GM20000 (cell line): ENCODE results near the gene UBE3C.

Experiments used
- DNase-seq: peaks from one replicate; pipeline ENCODE4 v3.0.0; 2012; ENCODE audit warnings: low spot score
- TF ChIP-seq, protein P1 (sequence below): IDR thresholded peaks from 2 replicates; pipeline ENCODE4 v1.5.1; 2012; ENCODE audit warnings: mild to moderate bottlenecking, control low read depth; ENCODE audit errors: extremely low read depth, missing control alignments

UBE3C gene

DNA sequence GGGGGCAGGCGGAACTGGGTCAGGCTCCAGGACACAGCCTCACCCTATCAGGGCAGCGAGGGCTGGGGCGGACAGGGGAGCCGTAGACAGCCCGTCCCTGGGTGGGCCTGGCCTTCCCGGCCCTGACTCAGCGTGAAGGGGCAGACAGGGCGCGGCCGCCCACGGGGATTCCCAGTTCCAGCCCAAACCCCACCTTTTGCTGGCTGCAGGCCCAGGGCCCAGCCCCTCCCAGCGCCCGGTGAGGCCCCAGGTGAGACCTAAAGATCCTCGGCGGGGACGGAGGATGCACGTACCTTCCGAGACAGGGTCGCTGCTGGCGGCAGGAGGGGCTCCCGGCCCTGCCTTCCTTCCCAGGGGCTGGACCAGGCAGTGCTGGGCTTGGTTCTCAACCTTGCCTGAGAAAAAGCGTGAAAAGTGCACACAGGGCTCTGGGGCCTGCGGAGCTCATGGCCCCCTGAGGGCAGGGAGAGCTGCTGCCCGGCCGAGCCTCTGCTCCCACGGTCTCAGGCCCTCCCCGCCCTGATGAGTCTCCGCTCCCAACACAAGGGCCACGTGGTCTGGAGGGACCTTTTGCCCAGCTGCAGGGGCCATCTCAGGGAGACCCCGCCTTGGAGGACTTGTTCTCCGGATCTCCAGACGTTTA is 154.2 kb downstream of the UBE3C start:
- no peak for DNase-seq
- TF ChIP-seq, protein P1, sequence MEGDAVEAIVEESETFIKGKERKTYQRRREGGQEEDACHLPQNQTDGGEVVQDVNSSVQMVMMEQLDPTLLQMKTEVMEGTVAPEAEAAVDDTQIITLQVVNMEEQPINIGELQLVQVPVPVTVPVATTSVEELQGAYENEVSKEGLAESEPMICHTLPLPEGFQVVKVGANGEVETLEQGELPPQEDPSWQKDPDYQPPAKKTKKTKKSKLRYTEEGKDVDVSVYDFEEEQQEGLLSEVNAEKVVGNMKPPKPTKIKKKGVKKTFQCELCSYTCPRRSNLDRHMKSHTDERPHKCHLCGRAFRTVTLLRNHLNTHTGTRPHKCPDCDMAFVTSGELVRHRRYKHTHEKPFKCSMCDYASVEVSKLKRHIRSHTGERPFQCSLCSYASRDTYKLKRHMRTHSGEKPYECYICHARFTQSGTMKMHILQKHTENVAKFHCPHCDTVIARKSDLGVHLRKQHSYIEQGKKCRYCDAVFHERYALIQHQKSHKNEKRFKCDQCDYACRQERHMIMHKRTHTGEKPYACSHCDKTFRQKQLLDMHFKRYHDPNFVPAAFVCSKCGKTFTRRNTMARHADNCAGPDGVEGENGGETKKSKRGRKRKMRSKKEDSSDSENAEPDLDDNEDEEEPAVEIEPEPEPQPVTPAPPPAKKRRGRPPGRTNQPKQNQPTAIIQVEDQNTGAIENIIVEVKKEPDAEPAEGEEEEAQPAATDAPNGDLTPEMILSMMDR = no peak

DNA sequence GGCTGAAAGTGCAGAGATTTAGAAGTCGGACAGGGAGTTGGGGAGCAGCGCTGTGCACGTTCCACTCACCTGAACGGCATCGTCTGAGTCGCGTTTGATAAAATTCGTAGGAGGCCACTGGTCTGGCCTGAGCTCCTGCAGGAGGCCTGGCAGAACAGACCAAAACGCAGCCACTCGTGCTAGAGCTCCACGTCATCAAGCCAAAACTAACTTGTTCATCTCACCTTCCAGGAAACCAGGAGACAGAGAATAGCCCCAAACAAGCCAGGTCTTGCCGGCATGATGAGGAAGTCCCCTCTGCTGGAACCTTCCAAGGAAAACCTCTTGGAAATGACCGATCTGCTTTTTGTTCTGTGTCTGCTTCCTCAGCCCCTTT is 154.7 kb downstream of the UBE3C start:
- TF ChIP-seq, protein P1 = no peak
- DNase-seq = no peak

DNA sequence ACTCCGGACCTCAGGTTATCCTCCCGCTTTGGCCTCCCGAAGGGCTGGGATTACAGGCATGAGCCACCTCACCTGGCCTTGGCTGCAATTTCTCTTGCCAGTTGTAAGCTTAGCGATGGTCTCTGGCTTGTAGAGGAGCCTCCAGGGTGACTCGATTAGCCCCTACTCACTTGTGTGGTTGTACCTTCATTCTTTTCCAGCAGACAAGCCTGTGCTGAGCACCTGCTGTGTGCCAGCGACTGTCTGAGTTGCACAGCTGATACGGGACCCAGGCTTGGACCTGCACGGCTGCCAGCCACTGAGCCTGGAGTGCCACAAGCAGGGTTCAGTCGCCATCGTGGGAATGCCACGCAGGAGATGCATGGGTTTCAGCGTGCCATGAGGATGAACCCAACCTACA is 156.0 kb downstream of the UBE3C start:
- TF ChIP-seq, protein P1 = no peak

DNA sequence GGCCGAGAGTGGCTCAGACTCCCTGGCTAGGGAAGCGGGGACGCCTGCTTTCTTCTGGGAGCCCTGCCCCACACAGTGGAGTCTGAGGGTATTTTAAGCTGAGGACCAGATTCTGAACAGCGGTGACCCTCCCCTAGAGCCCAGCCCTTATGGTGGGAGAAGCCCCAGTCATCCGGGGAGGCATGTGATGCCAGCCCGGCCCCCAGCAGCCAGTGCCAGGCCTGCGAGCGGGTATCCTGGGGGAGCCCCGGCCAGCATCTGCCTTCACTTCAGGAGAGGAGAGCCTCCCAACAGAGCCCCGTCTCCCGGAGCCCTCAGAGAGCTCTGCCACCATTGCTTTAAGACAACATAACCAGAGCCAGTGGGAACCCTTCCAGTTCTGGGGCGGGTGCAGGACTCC is 156.6 kb downstream of the UBE3C start:
- TF ChIP-seq, protein P1 = no peak
- DNase-seq = no peak

More for the DNA sequence above, 156.0 kb downstream of the UBE3C start:
- DNase-seq = no peak

DNA sequence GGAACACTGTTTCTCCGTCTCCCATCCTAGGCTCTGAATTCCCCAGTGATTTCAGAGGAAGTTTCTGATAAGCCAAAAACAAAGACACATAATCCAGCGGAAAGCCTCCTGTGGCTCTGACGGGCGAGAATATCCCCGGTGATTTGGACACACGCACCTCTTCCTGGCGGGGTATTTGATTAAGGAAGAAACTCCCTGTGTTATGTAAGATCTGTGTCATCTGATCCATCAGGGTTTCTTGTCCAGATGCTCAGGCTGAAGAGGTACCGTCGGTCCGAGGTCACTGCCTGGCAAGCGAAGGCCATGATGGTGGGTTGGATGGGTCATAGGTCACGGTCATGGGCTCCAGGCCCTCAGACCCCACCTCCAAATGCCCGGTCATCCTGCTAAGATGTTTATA is 158.5 kb downstream of the UBE3C start:
- TF ChIP-seq, protein P1 = no peak
- no peak for DNase-seq

DNA sequence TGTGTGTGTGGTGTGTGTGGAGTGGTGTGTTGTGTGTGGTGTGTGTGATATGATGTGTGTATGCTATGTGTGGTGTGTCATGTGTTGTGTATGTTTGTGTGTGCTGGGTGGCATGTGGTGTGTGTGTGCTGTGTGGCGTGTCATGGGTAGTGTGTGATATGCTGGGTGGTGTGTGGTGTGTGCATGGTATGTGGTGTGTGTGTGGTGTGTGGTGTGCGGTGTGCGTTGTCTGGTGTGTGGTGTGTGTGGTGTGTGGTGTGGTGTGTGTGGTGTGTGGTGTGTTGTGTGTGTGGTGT is 160.5 kb downstream of the UBE3C start:
- TF ChIP-seq, protein P1 = no peak
- no peak for DNase-seq

DNA sequence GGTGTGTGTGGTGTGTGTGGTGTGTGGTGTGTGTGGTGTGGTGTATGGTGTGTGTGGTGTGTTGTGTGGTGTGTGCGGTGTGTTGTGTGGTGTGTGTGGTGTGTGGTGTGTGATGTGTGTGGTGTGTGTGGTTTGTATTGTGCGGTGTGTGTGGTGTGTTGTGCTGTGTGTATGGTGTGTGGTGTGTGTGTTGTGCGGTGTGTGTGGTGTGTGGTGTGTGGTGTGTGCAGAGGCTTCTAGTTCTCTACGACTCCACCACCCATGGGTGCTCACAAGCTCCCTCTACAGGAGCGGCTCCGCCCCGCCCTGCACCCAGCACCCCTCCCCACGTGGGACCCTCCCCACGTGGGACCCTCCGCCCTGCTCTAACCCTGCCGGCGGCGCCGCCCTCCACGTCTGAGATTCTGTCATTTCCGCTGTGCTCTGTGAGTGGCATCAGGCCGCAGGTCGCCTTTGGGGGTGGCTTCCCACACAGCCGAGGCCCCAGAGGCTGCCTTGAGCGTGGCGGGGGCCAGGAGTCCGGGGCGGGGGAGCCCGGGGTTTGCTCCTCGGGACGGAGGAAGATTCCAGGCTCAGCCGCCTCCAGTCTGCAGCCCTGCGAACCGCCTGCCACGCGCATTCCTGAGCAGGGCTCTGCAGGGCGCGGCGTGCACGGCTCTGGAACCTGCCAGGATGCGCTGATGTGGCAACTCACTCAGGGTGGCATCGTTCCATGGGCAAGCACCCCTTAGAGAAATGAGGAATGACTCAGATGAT is 161.1 kb downstream of the UBE3C start:
- no peak for DNase-seq
- TF ChIP-seq, protein P1 = no peak
